C4-2B (cell line): ENCODE results near the gene RNF212B.

Experiments
- CTCF ChIP-seq: fragments of 450-650 bp; conservative IDR thresholded peaks from 2 replicates; pipeline ENCODE4 v1.5.1; 2017; ENCODE audit warnings: mild to moderate bottlenecking
- ZFX ChIP-seq: fragments of 450-650 bp; IDR thresholded peaks from 2 replicates; pipeline ENCODE4 v1.6.1; 2017

GRCh38 chr14:23284654-23285529 lies 47.2 kb downstream of the RNF212B start:
- TF ChIP-seq CTCF = no peak
- TF ChIP-seq ZFX = no peak
